Activated T-cell treated with anti-CD3 and anti-CD28 coated beads, Interleukin-2, amount 50 U/mL, for 24 hours (primary cell): ENCODE measurements around the gene EXOSC10.
"Not testable (repeated sequence)": the region's sequence is repeated elsewhere in the genome, so short reads cannot be mapped to it uniquely, and the experiment has no call there.

Source experiments
- DNase-seq: peaks from one replicate; pipeline ENCODE4 v3.0.0-alpha.2; 2020
- H3K27ac Mint-ChIP-seq: 2 replicates; pipeline ENCODE4 v1.8.0; 2020; ENCODE audit warnings: mild to moderate bottlenecking, mixed read lengths
- H3K27me3 Mint-ChIP-seq: 2 replicates; pipeline ENCODE4 v1.8.0; 2020; ENCODE audit warnings: mixed read lengths
- H3K36me3 Mint-ChIP-seq: 2 replicates; pipeline ENCODE4 v1.8.0; 2020; ENCODE audit warnings: low read depth, mixed read lengths
- H3K4me1 Mint-ChIP-seq: 2 replicates; pipeline ENCODE4 v1.8.0; 2020; ENCODE audit warnings: low read depth, mixed read lengths
- H3K4me3 Mint-ChIP-seq: 2 replicates; pipeline ENCODE4 v1.8.0; 2020; ENCODE audit warnings: mild to moderate bottlenecking, moderate library complexity, mixed read lengths
- H3K9me3 Mint-ChIP-seq: 2 replicates; pipeline ENCODE4 v1.8.0; 2020; ENCODE audit warnings: mixed read lengths

Gene EXOSC10

GRCh38 chr1:11031624-11032262, 67.9 kb downstream of the EXOSC10 start:
- no peak overlapping the region for H3K4me3 Mint-ChIP-seq
- H3K27me3 Mint-ChIP-seq = no peaks in the 10 kb centered on the region
- H3K9me3 Mint-ChIP-seq = no peaks in the 10 kb centered on the region
- H3K4me1 Mint-ChIP-seq = peaks cover 2% of the 10 kb centered on the region
- DNase-seq = no peak
- H3K27ac Mint-ChIP-seq = peak overlapping the region; percentile 40
- H3K36me3 Mint-ChIP-seq = peaks cover 31% of the 10 kb centered on the region

DNA sequence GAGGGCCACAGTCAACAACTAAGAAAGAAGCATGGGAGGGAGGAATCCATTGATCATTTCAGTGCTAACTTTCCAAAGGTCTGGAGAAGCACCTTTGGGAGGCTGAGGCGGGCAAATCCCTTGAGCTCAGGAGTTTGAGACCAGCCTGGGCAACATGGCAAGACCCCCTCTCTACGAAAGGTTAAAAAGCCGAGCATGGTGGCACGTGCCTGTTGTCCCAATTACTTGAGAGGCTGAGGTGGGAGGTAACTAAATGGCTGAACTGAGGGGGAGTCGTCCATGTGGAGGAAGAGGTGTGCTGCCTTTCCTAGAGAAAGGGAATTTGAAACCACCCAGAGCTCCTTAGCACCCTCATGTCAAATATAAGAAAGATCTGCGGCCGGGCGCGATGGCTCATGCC, 68.8 kb downstream of the EXOSC10 start:
- DNase-seq = no peak
- peaks cover 40% of the 10 kb centered on the region for H3K36me3 Mint-ChIP-seq
- no peak overlapping the region for H3K27ac Mint-ChIP-seq
- no peak overlapping the region for H3K4me3 Mint-ChIP-seq
- H3K27me3 Mint-ChIP-seq = no peaks in the 10 kb centered on the region
- no peaks in the 10 kb centered on the region for H3K9me3 Mint-ChIP-seq
- peaks cover 5% of the 10 kb centered on the region for H3K4me1 Mint-ChIP-seq

DNA sequence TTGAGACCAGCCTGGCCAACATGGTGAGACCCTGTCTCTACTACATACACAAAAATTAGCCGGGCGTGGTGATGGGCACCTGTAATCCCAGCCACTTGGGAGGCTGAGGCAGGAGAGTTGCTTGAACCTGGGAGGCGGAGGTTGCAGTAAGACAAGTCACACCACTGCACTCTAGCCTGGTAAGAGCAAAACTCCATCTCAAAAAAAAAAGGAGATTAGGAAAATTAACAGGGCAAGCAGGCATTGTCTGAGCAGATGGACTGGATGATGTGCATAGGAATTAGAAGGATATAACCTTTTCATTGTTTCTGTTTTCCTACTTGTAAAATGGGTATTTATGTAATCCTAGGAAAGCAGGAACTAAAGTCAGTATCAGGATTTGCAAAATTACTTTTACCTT, 71.7 kb downstream of the EXOSC10 start:
- H3K4me1 Mint-ChIP-seq = peaks cover 30% of the 10 kb centered on the region
- peaks cover 69% of the 10 kb centered on the region for H3K36me3 Mint-ChIP-seq
- H3K4me3 Mint-ChIP-seq = no peak overlapping the region
- H3K27me3 Mint-ChIP-seq = no peaks in the 10 kb centered on the region
- H3K9me3 Mint-ChIP-seq = no peaks in the 10 kb centered on the region
- H3K27ac Mint-ChIP-seq = no peak overlapping the region
- DNase-seq = no peak

DNA sequence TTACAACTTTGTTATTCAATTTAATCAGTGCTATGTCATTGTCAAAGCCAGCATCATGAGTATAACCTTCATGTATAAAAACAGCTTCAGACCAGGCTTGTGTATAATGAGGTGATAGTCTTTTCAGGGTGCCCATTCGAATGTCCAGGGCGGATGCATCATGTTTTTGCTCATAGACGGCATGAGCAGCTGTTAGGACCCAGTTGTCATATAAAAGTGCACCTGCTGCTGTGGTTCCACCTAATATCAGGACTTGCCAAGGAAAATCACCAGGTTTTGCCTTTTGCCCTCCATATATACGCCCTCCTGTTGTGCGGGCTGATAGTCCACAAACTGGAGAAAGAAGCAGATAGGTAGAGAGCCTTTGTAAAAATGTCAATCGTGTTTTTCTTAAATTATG, 72.4 kb downstream of the EXOSC10 start:
- H3K36me3 Mint-ChIP-seq = peaks cover 76% of the 10 kb centered on the region
- no peak for DNase-seq
- H3K4me1 Mint-ChIP-seq = peaks cover 32% of the 10 kb centered on the region
- no peak overlapping the region for H3K4me3 Mint-ChIP-seq
- H3K27ac Mint-ChIP-seq = no peak overlapping the region
- no peaks in the 10 kb centered on the region for H3K9me3 Mint-ChIP-seq
- H3K27me3 Mint-ChIP-seq = no peaks in the 10 kb centered on the region

DNA sequence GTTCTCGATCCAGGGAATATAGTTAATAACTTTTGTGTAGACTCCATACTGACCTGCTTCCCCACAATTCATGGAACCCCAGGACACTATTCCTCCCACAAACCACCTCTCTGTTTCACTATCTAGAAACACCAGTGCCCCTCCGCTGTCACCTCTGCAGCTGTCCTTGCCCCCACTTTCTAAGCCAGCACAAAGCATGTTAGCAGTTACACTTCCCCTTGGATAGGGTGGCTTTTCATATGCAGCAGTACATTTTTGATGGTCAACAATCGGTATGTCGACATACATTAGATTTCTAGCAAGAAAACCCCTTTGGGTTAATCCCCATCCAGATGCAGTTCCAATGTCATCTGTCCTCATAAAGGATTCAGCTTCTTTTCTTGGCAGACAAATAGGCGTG, 72.8 kb downstream of the EXOSC10 start:
- Mint-ChIP-seq H3K36me3 (peaks cover 80% of the 10 kb centered on the region), H3K27me3 (no peaks in the 10 kb centered on the region), H3K9me3 (no peaks in the 10 kb centered on the region), H3K27ac (peak overlapping the region; percentile 62), H3K4me1 (peaks cover 36% of the 10 kb centered on the region), H3K4me3 (no peak overlapping the region)
- DNase-seq = no peak

- no peaks in the 10 kb centered on the region for H3K9me3 Mint-ChIP-seq
- H3K4me1 Mint-ChIP-seq = peaks cover 37% of the 10 kb centered on the region
- peak overlapping the region; percentile 62 for H3K27ac Mint-ChIP-seq
- H3K4me3 Mint-ChIP-seq = no peak overlapping the region
- no peak for DNase-seq
- H3K27me3 Mint-ChIP-seq = no peaks in the 10 kb centered on the region
- H3K36me3 Mint-ChIP-seq = peaks cover 88% of the 10 kb centered on the region
These were observed 73.6 kb downstream of the EXOSC10 start for GRCh38 chr1:11026052-11026451.

GRCh38 chr1:11025618-11026017, 74.1 kb downstream of the EXOSC10 start:
- no peak overlapping the region for H3K4me3 Mint-ChIP-seq
- DNase-seq = no peak
- no peaks in the 10 kb centered on the region for H3K9me3 Mint-ChIP-seq
- H3K4me1 Mint-ChIP-seq = peaks cover 37% of the 10 kb centered on the region
- H3K36me3 Mint-ChIP-seq = peaks cover 92% of the 10 kb centered on the region
- peak overlapping the region; percentile 62 for H3K27ac Mint-ChIP-seq
- H3K27me3 Mint-ChIP-seq = no peaks in the 10 kb centered on the region

GRCh38 chr1:11024874-11025203, 74.8 kb downstream of the EXOSC10 start:
- no peak for DNase-seq
- H3K27ac Mint-ChIP-seq = peak overlapping the region; percentile 72
- no peaks in the 10 kb centered on the region for H3K9me3 Mint-ChIP-seq
- no peaks in the 10 kb centered on the region for H3K27me3 Mint-ChIP-seq
- H3K4me3 Mint-ChIP-seq = no peak overlapping the region
- H3K36me3 Mint-ChIP-seq = peaks cover 92% of the 10 kb centered on the region
- H3K4me1 Mint-ChIP-seq = peaks cover 40% of the 10 kb centered on the region

- H3K36me3 Mint-ChIP-seq = peaks cover 93% of the 10 kb centered on the region
- no peak overlapping the region for H3K4me3 Mint-ChIP-seq
- no peaks in the 10 kb centered on the region for H3K9me3 Mint-ChIP-seq
- peaks cover 40% of the 10 kb centered on the region for H3K4me1 Mint-ChIP-seq
- DNase-seq = no peak
- peak overlapping the region; percentile 72 for H3K27ac Mint-ChIP-seq
- H3K27me3 Mint-ChIP-seq = no peaks in the 10 kb centered on the region
These were observed 75.4 kb downstream of the EXOSC10 start for GRCh38 chr1:11024154-11024873.

DNA sequence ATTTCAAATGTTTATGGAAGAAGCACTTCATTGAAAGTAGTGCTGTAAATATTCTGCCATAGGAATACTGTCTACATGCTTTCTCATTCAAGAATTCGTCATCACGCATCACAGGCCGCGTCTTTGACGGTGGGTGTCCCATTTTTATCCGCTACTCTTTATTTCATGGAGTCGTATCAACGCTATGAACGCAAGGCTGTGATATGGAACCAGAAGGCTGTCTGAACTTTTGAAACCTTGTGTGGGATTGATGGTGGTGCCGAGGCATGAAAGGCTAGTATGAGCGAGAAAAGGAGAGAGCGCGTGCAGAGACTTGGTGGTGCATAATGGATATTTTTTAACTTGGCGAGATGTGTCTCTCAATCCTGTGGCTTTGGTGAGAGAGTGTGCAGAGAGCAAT, 76.5 kb downstream of the EXOSC10 start:
- peak overlapping the region; percentile 57 for H3K27ac Mint-ChIP-seq
- H3K27me3 Mint-ChIP-seq = no peaks in the 10 kb centered on the region
- peaks cover 100% of the 10 kb centered on the region for H3K36me3 Mint-ChIP-seq
- H3K4me3 Mint-ChIP-seq = no peak overlapping the region
- peaks cover 45% of the 10 kb centered on the region for H3K4me1 Mint-ChIP-seq
- DNase-seq = no peak
- no peaks in the 10 kb centered on the region for H3K9me3 Mint-ChIP-seq

GRCh38 chr1:11019971-11020370, 79.7 kb downstream of the EXOSC10 start:
- Mint-ChIP-seq H3K9me3 (no peaks in the 10 kb centered on the region), H3K27me3 (no peaks in the 10 kb centered on the region), H3K4me1 (peaks cover 50% of the 10 kb centered on the region), H3K27ac (peak overlapping the region; percentile 33), H3K4me3 (no peak overlapping the region), H3K36me3 (peaks cover 93% of the 10 kb centered on the region)
- DNase-seq = no peak

DNA sequence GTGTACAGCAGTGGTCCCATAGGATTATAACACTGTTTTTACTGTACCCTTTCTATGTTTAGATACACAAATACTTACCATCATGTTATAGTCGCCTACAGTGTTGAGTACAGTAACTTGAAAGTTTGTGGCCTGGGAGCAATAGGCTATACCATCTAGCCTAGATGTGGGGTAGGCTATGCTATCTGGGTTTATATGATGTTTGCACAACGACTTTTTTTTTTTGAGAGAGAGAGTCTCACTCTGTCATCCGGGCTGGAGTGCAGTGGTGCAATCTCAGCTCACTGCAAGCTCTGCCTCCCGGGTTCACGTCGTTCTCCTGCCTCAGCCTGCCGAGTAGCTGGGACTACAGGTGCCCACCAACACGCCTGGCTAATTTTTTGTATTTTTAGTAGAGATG, 80.3 kb downstream of the EXOSC10 start:
- peaks cover 50% of the 10 kb centered on the region for H3K4me1 Mint-ChIP-seq
- peak overlapping the region; percentile 26 for H3K27ac Mint-ChIP-seq
- not testable (repeated sequence) for H3K9me3 Mint-ChIP-seq, DNase-seq, H3K4me3 Mint-ChIP-seq, H3K27me3 Mint-ChIP-seq
- peaks cover 93% of the 10 kb centered on the region for H3K36me3 Mint-ChIP-seq
